ENCODE measurements around the gene TMEM19. TPM values are rescaled to one million over a fixed set of nuclear protein-coding genes. Genes with fewer than 3 reads are reported as not detected.
A peak's percentile ranks its signal among the peaks of the same experiment; 100 is the strongest.
"Not testable (repeated sequence)": the region's sequence is repeated elsewhere in the genome, so short reads cannot be mapped to it uniquely, and the experiment has no call there.

TMEM19 gene
- total and polyA plus RNA-seq, 8 donors = 7.6 to 80.5 (median 11.1) TPM

- no peaks in the 10 kb centered on the region for H3K27me3 ChIP-seq
- TF ChIP-seq EP300 (IDR thresholded peaks at IDR 0.05) = no peak
- no peak for TF ChIP-seq POLR2A (IDR thresholded peaks at IDR 0.05)
- TF ChIP-seq POLR2AphosphoS5 (IDR thresholded peaks at IDR 0.05) = no peak
- no peak for TF ChIP-seq CTCF (IDR thresholded peaks at IDR 0.05)
- intact Hi-C loops (cut with DNase I; ENCODE audit: low total_unique reads) = no loop called here
- no peaks in the 10 kb centered on the region for H3K36me3 ChIP-seq
- H3K4me3 ChIP-seq = no peak overlapping the region
- no peak overlapping the region for H3K27ac ChIP-seq
- no peaks in the 10 kb centered on the region for H3K9me3 ChIP-seq
- H3K4me1 ChIP-seq = peaks cover 19 to 31% (median 25%) of the 10 kb centered on the region in 4 donors
- WGBS, 5 donors = 87 to 93% (median 90%) methylated on average over 5 of the region's 5 CpGs
- no peak for DNase-seq
These were observed 2.2 kb upstream of the TMEM19 start for GRCh38 chr12:71683633-71684032.

- Histone ChIP-seq H3K36me3 (no peaks in the 10 kb centered on the region), H3K9me3 (no peaks in the 10 kb centered on the region), H3K4me3 (no peak overlapping the region), H3K27ac (no peak overlapping the region), H3K4me1 (peaks cover 21 to 36% (median 28%) of the 10 kb centered on the region in 4 donors), H3K27me3 (no peaks in the 10 kb centered on the region)
- WGBS, 5 donors = 58 to 72% (median 65%) methylated on average over 5 of the region's 5 CpGs
- DNase-seq = no peak
- intact Hi-C loops (cut with DNase I; ENCODE audit: low total_unique reads) = no loop called here
- no peak for TF ChIP-seq POLR2AphosphoS5 (IDR thresholded peaks at IDR 0.05)
- no peak for TF ChIP-seq POLR2A (IDR thresholded peaks at IDR 0.05)
- TF ChIP-seq EP300 (IDR thresholded peaks at IDR 0.05) = no peak
These were observed 1.8 kb upstream of the TMEM19 start for GRCh38 chr12:71684081-71684480.

- no peaks in the 10 kb centered on the region for H3K36me3 ChIP-seq
- no peaks in the 10 kb centered on the region for H3K9me3 ChIP-seq
- TF ChIP-seq CTCF (IDR thresholded peaks at IDR 0.05) (no peak), POLR2A (IDR thresholded peaks at IDR 0.05) (no peak), EP300 (IDR thresholded peaks at IDR 0.05) (no peak), POLR2AphosphoS5 (IDR thresholded peaks at IDR 0.05) (no peak)
- no peaks in the 10 kb centered on the region for H3K27me3 ChIP-seq
- intact Hi-C loops (cut with DNase I; ENCODE audit: low total_unique reads) = no loop called here
- H3K4me1 ChIP-seq = peaks cover 26 to 40% (median 33%) of the 10 kb centered on the region in 4 donors
- peak overlapping the region; percentile 67 to 83 (median 68) for H3K4me3 ChIP-seq
- peak overlapping the region; percentile 90 to 95 (median 93) for H3K27ac ChIP-seq
- 14 to 21% (median 18%) methylated on average over 19 of the region's 19 CpGs for WGBS, 5 donors
- no peak for DNase-seq
These were observed 473 bp upstream of the TMEM19 start for GRCh38 chr12:71685312-71685906.

GRCh38 chr12:71686658-71687025 is 760 bp downstream of the TMEM19 start:
- Histone ChIP-seq H3K4me3 (peak overlapping the region; percentile 67 to 83 (median 68)), H3K36me3 (peaks cover 0 to 5% (median 0%) of the 10 kb centered on the region in 4 donors), H3K9me3 (no peaks in the 10 kb centered on the region), H3K27ac (peak overlapping the region; percentile 90 to 95 (median 93)), H3K27me3 (no peaks in the 10 kb centered on the region), H3K4me1 (peaks cover 26 to 42% (median 33%) of the 10 kb centered on the region in 4 donors)
- TF ChIP-seq POLR2A (IDR thresholded peaks at IDR 0.05) (no peak), CTCF (IDR thresholded peaks at IDR 0.05) (no peak), EP300 (IDR thresholded peaks at IDR 0.05) (no peak), POLR2AphosphoS5 (IDR thresholded peaks at IDR 0.05) (no peak)
- WGBS, 5 donors = 1 to 4% (median 3%) methylated on average over 3 of the region's 3 CpGs
- DNase-seq = no peak
- intact Hi-C loops (cut with DNase I; ENCODE audit: low total_unique reads) = no loop called here

GRCh38 chr12:71687172-71687571 is 1.3 kb downstream of the TMEM19 start:
- WGBS, 5 donors = 52 to 71% (median 62%) methylated on average over 11 of the region's 11 CpGs
- H3K4me3 ChIP-seq = peak overlapping the region; percentile 67 to 83 (median 68)
- H3K27me3 ChIP-seq; intact Hi-C loops (cut with DNase I; ENCODE audit: low total_unique reads); H3K36me3 ChIP-seq; DNase-seq; H3K9me3 ChIP-seq: not testable (repeated sequence)
- H3K27ac ChIP-seq = peak overlapping the region in 4 of 5 donors; percentile 90 to 95 (median 94)
- peaks cover 26 to 44% (median 34%) of the 10 kb centered on the region in 4 donors for H3K4me1 ChIP-seq

Measured in stomach (tissue), 9 donors.